HEK293T (cell line): ENCODE data around the gene TOB1.

ENCODE experiments used
- CTCF ChIA-PET: fragments of 350-600 bp; formaldehyde crosslinking; extraction: SDS; loops from one replicate; lab custom pipeline; 2021; ENCODE audit warnings: antibody characterized with exemption, inconsistent platforms; lab: Yijun Ruan, JAX
- POLR2A ChIA-PET: fragments of 350-600 bp; formaldehyde crosslinking; extraction: SDS; loops from one replicate; lab custom pipeline; 2020; ENCODE audit warnings: antibody characterized with exemption, inconsistent platforms; lab: Yijun Ruan, JAX
- DNase-seq: peaks from one replicate; pipeline ENCODE4 v3.0.0; 2012; ENCODE audit warnings: mixed read lengths; ENCODE audit errors: extremely low spot score
- ARNT ChIP-seq: fragments of 450-650 bp; IDR thresholded peaks from 2 replicates; pipeline ENCODE4 v1.6.1; 2017; ENCODE audit warnings: mild to moderate bottlenecking
- BHLHE40 ChIP-seq: fragments of 450-650 bp; IDR thresholded peaks from 2 replicates; pipeline ENCODE4 v1.6.1; 2016; ENCODE audit warnings: mild to moderate bottlenecking, moderate library complexity, borderline replicate concordance
- CTBP1 ChIP-seq: fragments of 450-650 bp; IDR thresholded peaks from 2 replicates; pipeline ENCODE4 v1.6.1; 2016; ENCODE audit warnings: borderline replicate concordance
- ELF4 ChIP-seq: fragments of 450-650 bp; IDR thresholded peaks from 2 replicates; pipeline ENCODE4 v1.6.1; 2017; ENCODE audit warnings: antibody characterized with exemption
- FOXA1 ChIP-seq: fragments of 450-650 bp; IDR thresholded peaks from 2 replicates; pipeline ENCODE4 v1.6.1; 2016; ENCODE audit warnings: mild to moderate bottlenecking
- FOXK2 ChIP-seq: fragments of 450-650 bp; IDR thresholded peaks from 2 replicates; pipeline ENCODE4 v1.6.1; 2016; ENCODE audit warnings: mild to moderate bottlenecking
- FOXM1 ChIP-seq: fragments of 450-650 bp; IDR thresholded peaks from 2 replicates; pipeline ENCODE4 v1.6.1; 2017; ENCODE audit warnings: mild to moderate bottlenecking, borderline replicate concordance
- HDGF ChIP-seq: fragments of 450-650 bp; IDR thresholded peaks from 2 replicates; pipeline ENCODE4 v1.6.1; 2017; ENCODE audit warnings: antibody characterized with exemption, borderline replicate concordance
- L3MBTL2 ChIP-seq: fragments of 450-650 bp; conservative IDR thresholded peaks from 2 replicates; pipeline ENCODE4 v1.6.1; 2016; ENCODE audit warnings: mild to moderate bottlenecking
- LEF1 ChIP-seq: fragments of 450-650 bp; IDR thresholded peaks from 2 replicates; pipeline ENCODE4 v1.6.1; 2017; ENCODE audit warnings: mild to moderate bottlenecking, borderline replicate concordance
- NFRKB ChIP-seq: fragments of 450-650 bp; IDR thresholded peaks from 2 replicates; pipeline ENCODE4 v1.6.1; 2016; ENCODE audit warnings: mild to moderate bottlenecking, moderate library complexity
- SP1 ChIP-seq: fragments of 450-650 bp; IDR thresholded peaks from 2 replicates; pipeline ENCODE4 v1.6.1; 2017
- SUZ12 ChIP-seq: fragments of 450-650 bp; IDR thresholded peaks from 2 replicates; pipeline ENCODE4 v1.6.1; 2016; ENCODE audit warnings: mild to moderate bottlenecking
- TARDBP ChIP-seq: fragments of 450-650 bp; IDR thresholded peaks from 2 replicates; pipeline ENCODE4 v1.6.1; 2016
- ZNF384 ChIP-seq: fragments of 450-650 bp; IDR thresholded peaks from 2 replicates; pipeline ENCODE4 v1.6.1; 2016
- TF ChIP-seq, protein P1 (sequence below): fragments of 450-650 bp; IDR thresholded peaks from 2 replicates; pipeline ENCODE4 v1.6.1; 2016

Gene TOB1

DNA sequence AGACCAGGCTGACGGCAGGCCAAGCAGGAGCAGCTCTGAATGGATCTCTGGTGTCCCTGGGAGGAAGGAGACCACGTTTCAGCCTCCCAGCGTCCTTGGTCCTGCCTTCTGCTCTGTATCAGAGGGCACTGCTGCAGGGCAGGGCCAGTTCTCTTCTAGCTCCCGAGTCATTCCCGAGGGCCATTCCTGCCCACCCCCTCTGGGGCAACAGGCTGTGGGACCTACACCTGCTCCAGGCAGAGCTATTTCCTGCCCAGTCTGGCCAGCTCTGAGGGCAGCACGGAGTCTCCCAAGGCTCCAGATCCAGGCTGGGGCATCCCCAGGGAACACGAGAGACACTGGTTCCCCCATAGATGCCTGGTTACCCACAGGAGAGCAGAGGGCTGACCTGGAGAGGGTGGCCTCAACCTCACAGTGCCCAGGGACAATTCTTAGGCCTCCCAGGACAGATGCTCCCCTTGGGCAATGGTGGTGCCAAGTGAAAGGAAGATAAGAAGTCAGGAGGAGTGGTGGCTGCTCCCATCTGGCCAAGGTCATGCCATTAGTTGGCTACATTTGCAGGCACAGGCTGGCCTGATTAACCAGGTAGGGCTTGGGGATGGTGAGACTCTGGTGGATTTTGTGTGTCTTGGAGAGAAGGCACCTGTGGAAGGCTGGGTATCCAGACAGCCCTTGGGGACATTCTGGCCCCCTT lies 28.7 kb downstream of the TOB1 start:
- ChIA-PET CTCF (interaction anchor here (0.6 to 6.6 kb wide), 4 partner anchors 52 to 743 kb away, joined by 3 to 68 read pairs (median 4); no protein-coding TSS in a partner anchor), POLR2A (no interaction called here)
- no peak for DNase-seq
- TF ChIP-seq FOXM1: no peak
- TF ChIP-seq CTBP1: no peak
- TF ChIP-seq ZNF384: no peak
- no peak for TF ChIP-seq SP1
- no peak for TF ChIP-seq FOXA1
- TF ChIP-seq HDGF: no peak
- TF ChIP-seq L3MBTL2: no peak
- TF ChIP-seq FOXK2: no peak
- TF ChIP-seq ARNT: no peak
- TF ChIP-seq NFRKB: no peak
- no peak for TF ChIP-seq BHLHE40
- TF ChIP-seq ELF4: no peak
- no peak for TF ChIP-seq LEF1
- no peak for TF ChIP-seq TARDBP
- TF ChIP-seq SUZ12: no peak
- TF ChIP-seq, protein P1, sequence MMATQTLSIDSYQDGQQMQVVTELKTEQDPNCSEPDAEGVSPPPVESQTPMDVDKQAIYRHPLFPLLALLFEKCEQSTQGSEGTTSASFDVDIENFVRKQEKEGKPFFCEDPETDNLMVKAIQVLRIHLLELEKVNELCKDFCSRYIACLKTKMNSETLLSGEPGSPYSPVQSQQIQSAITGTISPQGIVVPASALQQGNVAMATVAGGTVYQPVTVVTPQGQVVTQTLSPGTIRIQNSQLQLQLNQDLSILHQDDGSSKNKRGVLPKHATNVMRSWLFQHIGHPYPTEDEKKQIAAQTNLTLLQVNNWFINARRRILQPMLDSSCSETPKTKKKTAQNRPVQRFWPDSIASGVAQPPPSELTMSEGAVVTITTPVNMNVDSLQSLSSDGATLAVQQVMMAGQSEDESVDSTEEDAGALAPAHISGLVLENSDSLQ: no peak

DNA sequence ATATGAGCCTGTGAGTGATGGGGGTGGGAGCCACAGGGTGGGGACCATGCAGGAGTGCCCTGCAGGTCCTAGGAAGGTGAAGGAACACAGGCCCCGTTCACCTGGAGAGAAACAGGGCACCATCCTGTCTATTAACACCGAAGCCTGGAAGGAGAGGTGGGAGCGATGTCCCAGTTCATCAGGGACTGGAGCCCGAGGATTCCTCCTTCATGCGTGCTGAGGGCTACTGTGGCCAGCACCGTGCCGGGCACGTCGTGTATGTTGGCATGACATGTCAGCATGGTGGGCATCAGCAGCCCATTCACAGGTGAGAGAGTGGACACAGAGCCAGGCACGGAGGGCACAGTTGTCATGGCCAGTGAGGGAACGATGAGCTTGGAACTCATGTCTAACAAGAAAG lies 29.3 kb downstream of the TOB1 start:
- ChIA-PET CTCF (interaction anchor here (0.6 kb wide), 1 partner anchor 54 kb away, joined by 5 read pairs; no protein-coding TSS in a partner anchor), POLR2A (no interaction called here)
- DNase-seq: no peak
- TF ChIP-seq L3MBTL2: no peak
- TF ChIP-seq NFRKB: no peak
- TF ChIP-seq FOXK2: no peak
- no peak for TF ChIP-seq HDGF

DNA sequence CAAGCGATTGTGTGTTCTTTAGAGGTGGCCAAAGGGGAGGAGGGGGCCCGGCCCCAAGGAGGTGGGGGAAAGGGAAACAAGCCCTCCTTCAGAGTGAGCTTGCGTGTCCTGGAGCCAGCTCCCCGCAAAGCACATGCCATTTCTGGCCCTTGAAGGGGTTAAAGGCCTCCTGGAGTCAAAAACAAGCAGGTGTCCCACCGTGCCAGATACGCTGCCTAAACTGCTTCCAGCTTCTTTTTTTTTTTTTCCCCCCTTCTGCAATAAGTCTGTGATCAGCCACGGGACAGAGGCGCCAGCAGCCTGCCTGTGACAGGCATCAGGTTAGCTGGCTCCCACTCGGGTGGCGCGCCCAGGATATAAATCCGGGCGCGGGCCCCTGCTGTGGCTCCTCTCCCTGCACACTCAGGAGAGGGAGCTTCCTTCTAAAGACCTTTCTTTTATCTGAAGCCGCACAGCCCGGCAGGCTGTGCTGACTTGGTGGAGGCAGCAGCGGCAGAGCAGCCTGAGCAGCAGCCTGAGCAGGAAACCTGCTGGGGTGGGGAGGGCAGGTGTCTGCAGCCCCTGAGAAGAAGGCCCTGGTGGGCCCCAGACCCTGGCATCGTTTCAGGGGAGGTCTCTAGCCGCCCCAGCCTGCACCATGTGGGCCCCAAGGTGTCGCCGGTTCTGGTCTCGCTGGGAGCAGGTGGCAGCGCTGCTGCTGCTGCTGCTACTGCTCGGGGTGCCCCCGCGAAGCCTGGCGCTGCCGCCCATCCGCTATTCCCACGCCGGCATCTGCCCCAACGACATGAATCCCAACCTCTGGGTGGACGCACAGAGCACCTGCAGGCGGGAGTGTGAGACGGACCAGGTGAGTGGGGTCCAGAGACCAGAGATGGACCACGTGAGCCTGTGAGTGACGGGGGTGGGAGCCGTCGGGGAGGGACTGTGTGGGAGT lies 30.6 kb downstream of the TOB1 start, which contains the start of gene WFIKKN2:
Gene WFIKKN2, plus strand, starts transcription at position 286 of the 934 bp plus-strand sequence. Its CDS starts 352 bp downstream, at position 638.
- no peak for DNase-seq
- CTCF ChIA-PET: interaction anchor here (1.2 kb wide), 1 partner anchor 18 kb away, joined by 7 read pairs; no protein-coding TSS in a partner anchor
- POLR2A ChIA-PET: no interaction called here
- no peak for TF ChIP-seq TARDBP
- TF ChIP-seq ARNT: no peak
- no peak for TF ChIP-seq FOXM1
- no peak for TF ChIP-seq FOXA1
- no peak for TF ChIP-seq NFRKB
- TF ChIP-seq ZNF384: no peak
- TF ChIP-seq FOXK2: no peak
- no peak for TF ChIP-seq BHLHE40
- TF ChIP-seq ELF4: no peak
- no peak for TF ChIP-seq HDGF
- TF ChIP-seq SUZ12: no peak
- TF ChIP-seq, protein P1: no peak
- TF ChIP-seq L3MBTL2: no peak; the same call in 1 of the 2 replicates
- no peak for TF ChIP-seq CTBP1
- no peak for TF ChIP-seq SP1
- no peak for TF ChIP-seq LEF1

DNA sequence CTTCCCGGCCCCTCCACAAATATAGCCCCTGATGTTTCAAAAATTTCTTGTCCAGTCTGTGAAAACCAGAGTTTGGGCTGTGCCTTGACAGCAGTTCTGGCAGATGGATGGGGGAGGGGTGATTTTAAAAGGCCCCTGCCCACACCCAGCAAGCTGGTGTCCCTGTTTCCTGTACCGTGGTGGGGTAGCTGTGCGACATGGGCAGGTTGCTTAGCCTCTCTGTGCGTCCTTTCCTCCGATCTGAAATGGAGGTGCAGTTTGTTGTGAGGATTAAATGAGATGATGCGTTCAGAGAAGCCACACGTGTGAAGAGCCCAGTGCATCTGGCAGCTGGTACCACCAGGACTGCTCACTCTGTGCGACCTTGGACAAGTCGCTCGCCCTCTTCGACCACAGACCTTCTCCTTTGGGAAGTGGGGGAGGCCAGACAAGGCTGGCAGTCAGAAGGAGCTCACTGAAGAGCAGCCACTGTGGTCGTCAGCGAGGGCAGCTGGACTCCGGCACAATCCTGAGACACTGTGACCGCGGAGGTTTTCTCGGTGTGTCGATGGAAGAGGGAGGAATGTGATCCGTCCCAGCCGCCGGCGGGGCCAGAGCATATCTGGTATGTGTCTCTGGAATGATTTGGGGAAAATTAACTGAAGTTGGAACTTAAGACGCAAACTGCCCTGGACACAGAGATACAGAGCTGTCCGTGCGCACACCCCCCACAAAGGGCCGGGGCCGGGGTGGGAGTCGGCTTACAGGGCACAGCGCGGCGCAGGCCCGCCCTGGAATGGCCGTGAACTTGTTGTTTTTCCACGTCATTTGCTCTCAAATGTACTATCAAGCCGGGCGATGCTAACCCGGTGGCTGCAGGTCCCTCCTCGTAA lies 31.5 kb downstream of the TOB1 start:
- ChIA-PET POLR2A (no interaction called here), CTCF (interaction anchor here (1.2 to 1.8 kb wide), 2 partner anchors 17 kb away, joined by 7 read pairs; no protein-coding TSS in a partner anchor)
- no peak for DNase-seq
- TF ChIP-seq ELF4 (no peak), SUZ12 (no peak), ARNT (no peak), CTBP1 (no peak)

DNA sequence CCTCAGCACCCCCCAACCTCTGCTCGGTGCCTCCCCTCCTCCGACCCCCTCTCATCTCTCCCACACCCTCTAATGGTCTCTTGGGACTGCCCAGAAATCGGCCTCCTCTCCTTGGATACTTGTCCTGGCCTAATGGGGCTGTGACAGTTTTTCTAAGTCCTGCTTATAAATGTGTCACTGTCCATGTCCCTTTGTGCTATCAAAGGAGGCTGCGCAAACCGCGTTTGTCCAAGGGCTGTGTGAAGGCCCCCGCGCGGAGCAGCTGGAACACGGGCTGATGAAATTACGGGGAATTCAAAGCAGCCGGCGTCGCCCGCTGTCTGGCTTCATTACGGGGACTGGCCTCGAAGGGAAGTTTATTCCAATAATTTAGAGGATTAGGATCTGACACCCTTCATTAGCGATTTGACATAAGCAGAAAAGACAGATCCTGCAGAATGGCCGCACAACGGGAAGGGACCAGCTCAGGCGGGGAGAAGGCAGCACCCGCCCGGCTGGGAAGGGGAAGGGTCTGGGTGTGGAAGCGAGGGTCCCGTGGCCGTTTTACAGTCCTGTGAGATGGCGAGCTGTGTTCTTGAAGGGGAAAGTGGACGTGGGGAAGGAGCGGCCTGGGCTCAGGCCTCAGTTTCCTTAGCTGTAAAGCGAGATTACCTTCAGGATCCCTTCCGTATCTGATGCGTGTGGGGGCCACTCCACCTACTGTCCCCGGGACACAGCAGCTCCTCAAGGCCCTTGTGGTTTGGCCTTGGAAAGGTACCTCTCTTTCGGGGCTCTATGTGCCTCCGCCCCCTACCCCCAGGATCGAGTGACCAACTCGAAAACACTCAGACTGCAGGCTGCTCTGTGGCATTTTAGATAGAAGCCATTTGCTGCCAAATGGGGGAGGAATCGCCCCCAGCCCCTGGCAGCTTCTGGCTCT lies 32.4 kb downstream of the TOB1 start:
- DNase-seq: no peak
- no peak for TF ChIP-seq SP1
- TF ChIP-seq, protein P1: no peak
- no peak for TF ChIP-seq BHLHE40
- no peak for TF ChIP-seq ELF4
- TF ChIP-seq L3MBTL2: no peak
- TF ChIP-seq FOXA1: no peak
- TF ChIP-seq HDGF: no peak
- TF ChIP-seq SUZ12: no peak
- TF ChIP-seq FOXM1: no peak
- TF ChIP-seq NFRKB: no peak
- TF ChIP-seq CTBP1: no peak
- no peak for TF ChIP-seq TARDBP
- no peak for TF ChIP-seq LEF1
- no peak for TF ChIP-seq ARNT
- TF ChIP-seq ZNF384: no peak
- no peak for TF ChIP-seq FOXK2
- ChIA-PET POLR2A (no interaction called here), CTCF (interaction anchor here (1.8 kb wide), 1 partner anchor 16 kb away, joined by 7 read pairs; no protein-coding TSS in a partner anchor)
